Memory B cell (primary cell): ENCODE results near the gene DMBT1.

Experiments used
- ATAC-seq: fragments of 150-1000 bp; cut with Tn5 transposase; 2 replicates; pipeline ENCODE4 v1.10.0; 2021; ENCODE audit warnings: low read depth, mild to moderate bottlenecking, moderate library complexity
- DNase-seq, 2 donors: peaks; one replicate each; pipeline ENCODE4 v3.0.0; 2022; ENCODE audit warnings: low spot score in 2 of 2
- H3K27ac Mint-ChIP-seq: one replicate; pipeline ENCODE4 v1.8.0; 2022; ENCODE audit warnings: mild to moderate bottlenecking, moderate library complexity, mixed read lengths
- H3K27me3 Mint-ChIP-seq: one replicate; pipeline ENCODE4 v1.8.0; 2022; ENCODE audit warnings: mixed read lengths
- H3K36me3 Mint-ChIP-seq: one replicate; pipeline ENCODE4 v1.8.0; 2022; ENCODE audit warnings: mild to moderate bottlenecking, mixed read lengths
- H3K4me1 Mint-ChIP-seq: one replicate; pipeline ENCODE4 v1.8.0; 2022; ENCODE audit warnings: mixed read lengths
- H3K4me3 Mint-ChIP-seq: one replicate; pipeline ENCODE4 v1.8.0; 2022; ENCODE audit warnings: mild to moderate bottlenecking, moderate library complexity, mixed read lengths
- H3K9me3 Mint-ChIP-seq: one replicate; pipeline ENCODE4 v1.8.0; 2022; ENCODE audit warnings: mixed read lengths

Gene DMBT1

GRCh38 chr10:122554131-122555036 is 6.2 kb upstream of the DMBT1 start:
- Mint-ChIP-seq H3K9me3 (peaks cover 2% of the 10 kb centered on the region), H3K27ac (no peak overlapping the region), H3K27me3 (peaks cover 9% of the 10 kb centered on the region), H3K4me1 (no peaks in the 10 kb centered on the region), H3K36me3 (peaks cover 2% of the 10 kb centered on the region), H3K4me3 (no peak overlapping the region)
- no peak for DNase-seq
- ATAC-seq, result no peak

- Mint-ChIP-seq H3K36me3 (peaks cover 2% of the 10 kb centered on the region), H3K27ac (no peak overlapping the region), H3K4me1 (no peaks in the 10 kb centered on the region), H3K27me3 (peaks cover 9% of the 10 kb centered on the region), H3K4me3 (no peak overlapping the region), H3K9me3 (peaks cover 2% of the 10 kb centered on the region)
- DNase-seq, result no peak
- ATAC-seq, result no peak
Measured at GRCh38 chr10:122555442-122555841, 5.1 kb upstream of the DMBT1 start.

GRCh38 chr10:122557516-122557915 is 3.0 kb upstream of the DMBT1 start:
- no peaks in the 10 kb centered on the region for H3K4me1 Mint-ChIP-seq
- peaks cover 2% of the 10 kb centered on the region for H3K36me3 Mint-ChIP-seq
- no peak overlapping the region for H3K4me3 Mint-ChIP-seq
- no peak overlapping the region for H3K27ac Mint-ChIP-seq
- no peak for DNase-seq
- H3K27me3 Mint-ChIP-seq, result peaks cover 16% of the 10 kb centered on the region
- peaks cover 2% of the 10 kb centered on the region for H3K9me3 Mint-ChIP-seq
- no peak for ATAC-seq

GRCh38 chr10:122558452-122558851 is 2.1 kb upstream of the DMBT1 start:
- no peak overlapping the region for H3K4me3 Mint-ChIP-seq
- H3K36me3 Mint-ChIP-seq, result peaks cover 2% of the 10 kb centered on the region
- no peaks in the 10 kb centered on the region for H3K4me1 Mint-ChIP-seq
- H3K27me3 Mint-ChIP-seq, result peaks cover 16% of the 10 kb centered on the region
- no peak for DNase-seq
- no peak overlapping the region for H3K27ac Mint-ChIP-seq
- no peak for ATAC-seq
- peaks cover 2% of the 10 kb centered on the region for H3K9me3 Mint-ChIP-seq

- peaks cover 2% of the 10 kb centered on the region for H3K36me3 Mint-ChIP-seq
- no peaks in the 10 kb centered on the region for H3K4me1 Mint-ChIP-seq
- peaks cover 2% of the 10 kb centered on the region for H3K9me3 Mint-ChIP-seq
- no peak overlapping the region for H3K27ac Mint-ChIP-seq
- H3K27me3 Mint-ChIP-seq, result peaks cover 16% of the 10 kb centered on the region
- ATAC-seq, result no peak
- no peak for DNase-seq
- no peak overlapping the region for H3K4me3 Mint-ChIP-seq
Measured at GRCh38 chr10:122559228-122559627, 1.3 kb upstream of the DMBT1 start.

- H3K4me3 Mint-ChIP-seq, result no peak overlapping the region
- no peaks in the 10 kb centered on the region for H3K4me1 Mint-ChIP-seq
- no peak for DNase-seq
- no peak overlapping the region for H3K27ac Mint-ChIP-seq
- H3K9me3 Mint-ChIP-seq, result no peaks in the 10 kb centered on the region
- H3K36me3 Mint-ChIP-seq, result peaks cover under 1% of the 10 kb centered on the region
- no peak for ATAC-seq
- peaks cover 12% of the 10 kb centered on the region for H3K27me3 Mint-ChIP-seq
Measured at GRCh38 chr10:122561212-122561611, 658 bp downstream of the DMBT1 start.

GRCh38 chr10:122561792-122562191 is 1.2 kb downstream of the DMBT1 start:
- DNase-seq (no peak), ATAC-seq (no peak)
- no peaks in the 10 kb centered on the region for H3K36me3 Mint-ChIP-seq
- H3K4me1 Mint-ChIP-seq, result no peaks in the 10 kb centered on the region
- peaks cover 11% of the 10 kb centered on the region for H3K27me3 Mint-ChIP-seq
- H3K27ac Mint-ChIP-seq, result no peak overlapping the region
- no peaks in the 10 kb centered on the region for H3K9me3 Mint-ChIP-seq
- no peak overlapping the region for H3K4me3 Mint-ChIP-seq

GRCh38 chr10:122564980-122565379 is 4.4 kb downstream of the DMBT1 start:
- Mint-ChIP-seq H3K27ac (no peak overlapping the region), H3K27me3 (peaks cover 13% of the 10 kb centered on the region), H3K4me1 (no peaks in the 10 kb centered on the region)

GRCh38 chr10:122565766-122566206 is 5.2 kb downstream of the DMBT1 start:
- Mint-ChIP-seq H3K9me3 (peaks cover 2% of the 10 kb centered on the region), H3K36me3 (no peaks in the 10 kb centered on the region), H3K27me3 (peaks cover 13% of the 10 kb centered on the region), H3K4me3 (no peak overlapping the region), H3K4me1 (no peaks in the 10 kb centered on the region), H3K27ac (no peak overlapping the region)
- ATAC-seq (no peak), DNase-seq (peak in 1 of 2 donors; percentile 31)

More at GRCh38 chr10:122564980-122565379, 4.4 kb downstream of the DMBT1 start:
- no peak for DNase-seq
- H3K9me3 Mint-ChIP-seq, result peaks cover 2% of the 10 kb centered on the region
- no peaks in the 10 kb centered on the region for H3K36me3 Mint-ChIP-seq
- no peak overlapping the region for H3K4me3 Mint-ChIP-seq
- no peak for ATAC-seq

GRCh38 chr10:122566632-122567031 is 6.1 kb downstream of the DMBT1 start:
- ATAC-seq (no peak), DNase-seq (no peak)
- Mint-ChIP-seq H3K4me3 (no peak overlapping the region), H3K36me3 (no peaks in the 10 kb centered on the region), H3K27me3 (peaks cover 10% of the 10 kb centered on the region), H3K9me3 (peaks cover 2% of the 10 kb centered on the region), H3K4me1 (no peaks in the 10 kb centered on the region), H3K27ac (no peak overlapping the region)

GRCh38 chr10:122567056-122567660 is 6.6 kb downstream of the DMBT1 start:
- Mint-ChIP-seq H3K9me3 (peaks cover 2% of the 10 kb centered on the region), H3K27ac (no peak overlapping the region), H3K4me3 (no peak overlapping the region), H3K4me1 (no peaks in the 10 kb centered on the region), H3K27me3 (peaks cover 6% of the 10 kb centered on the region), H3K36me3 (no peaks in the 10 kb centered on the region)
- DNase-seq, result no peak
- ATAC-seq, result no peak

- DNase-seq (no peak), ATAC-seq (no peak)
- Mint-ChIP-seq H3K4me1 (no peaks in the 10 kb centered on the region), H3K9me3 (peaks cover 2% of the 10 kb centered on the region), H3K27ac (no peak overlapping the region), H3K27me3 (peaks cover 6% of the 10 kb centered on the region), H3K4me3 (no peak overlapping the region), H3K36me3 (no peaks in the 10 kb centered on the region)
Measured at GRCh38 chr10:122568551-122568950, 8.0 kb downstream of the DMBT1 start.

GRCh38 chr10:122570920-122571319 is 10.4 kb downstream of the DMBT1 start:
- peaks cover 4% of the 10 kb centered on the region for H3K9me3 Mint-ChIP-seq
- no peaks in the 10 kb centered on the region for H3K36me3 Mint-ChIP-seq
- H3K4me1 Mint-ChIP-seq, result no peaks in the 10 kb centered on the region
- peaks cover 6% of the 10 kb centered on the region for H3K27me3 Mint-ChIP-seq
- no peak for DNase-seq
- no peak overlapping the region for H3K27ac Mint-ChIP-seq
- no peak for ATAC-seq
- no peak overlapping the region for H3K4me3 Mint-ChIP-seq

- no peak overlapping the region for H3K4me3 Mint-ChIP-seq
- H3K27me3 Mint-ChIP-seq, result peaks cover 6% of the 10 kb centered on the region
- peaks cover 4% of the 10 kb centered on the region for H3K9me3 Mint-ChIP-seq
- H3K27ac Mint-ChIP-seq, result no peak overlapping the region
- DNase-seq (no peak), ATAC-seq (no peak)
- no peaks in the 10 kb centered on the region for H3K36me3 Mint-ChIP-seq
- no peaks in the 10 kb centered on the region for H3K4me1 Mint-ChIP-seq
Measured at GRCh38 chr10:122571892-122572291, 11.3 kb downstream of the DMBT1 start.
